GM20431 (cell line): Measurements from ENCODE around the gene CAPN15.
"Not testable (repeated sequence)": the region's sequence is repeated elsewhere in the genome, so short reads cannot be mapped to it uniquely, and the experiment has no call there.

Experiments used
- in situ Hi-C: fragments of 300-500 bp; cut with MseI, MboI; formaldehyde crosslinking; loops from one replicate; pipeline ENCODE4 v1.15.0; 2020; ENCODE audit warnings: low sequenced_read_pairs; ENCODE audit not compliant: unreplicated experiment

The CAPN15 gene

DNA sequence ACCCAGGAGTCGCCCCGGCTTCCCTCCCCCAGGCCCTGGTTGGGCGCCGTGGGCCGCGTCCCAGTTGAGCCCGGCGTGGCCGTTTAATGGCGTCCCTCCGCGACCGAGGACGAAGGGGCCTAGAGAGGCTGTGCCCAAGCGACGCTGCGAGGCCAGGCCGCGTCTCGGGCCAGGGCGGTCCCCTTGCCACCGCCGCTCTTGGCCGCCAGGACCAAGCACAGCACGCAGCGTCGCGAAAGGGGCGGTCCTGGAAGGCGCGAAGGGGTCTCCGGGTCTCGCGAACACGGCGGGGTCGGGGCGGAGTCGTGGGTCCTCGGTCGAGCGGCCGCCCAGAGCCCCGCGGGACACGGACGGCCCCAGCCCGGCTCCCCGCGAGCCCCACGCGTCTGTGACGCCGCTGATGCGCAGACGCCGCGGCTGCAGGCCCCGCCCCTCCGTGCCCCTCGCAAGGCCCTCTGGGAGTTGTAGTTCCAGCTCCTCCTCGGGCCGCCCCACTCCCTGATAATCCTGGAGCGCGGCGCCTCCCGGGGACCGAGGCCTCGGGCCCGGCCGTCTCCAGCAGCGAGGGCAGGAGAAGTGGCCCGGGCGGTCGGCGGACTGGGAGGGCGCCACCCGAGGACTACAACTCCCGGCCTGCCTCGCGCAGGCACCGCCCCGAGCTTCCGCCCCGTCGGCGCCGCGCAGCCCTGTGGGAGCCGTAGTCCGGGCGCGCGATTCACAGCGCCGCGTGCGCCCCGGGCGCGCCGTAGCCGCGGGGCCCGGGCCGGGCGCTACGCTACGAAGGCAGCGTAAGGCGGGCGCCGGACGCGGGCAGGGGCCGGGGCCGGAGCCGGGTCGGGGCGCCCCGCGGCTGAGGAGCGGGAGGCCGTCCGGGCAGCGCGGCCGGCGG is at the start of gene CAPN15:
Gene CAPN15, plus strand, starts transcription at position 698 of the 889 bp plus-strand sequence. CDS start 19,127 bp downstream, outside the sequence.
- in situ Hi-C loops = no loop called here

DNA sequence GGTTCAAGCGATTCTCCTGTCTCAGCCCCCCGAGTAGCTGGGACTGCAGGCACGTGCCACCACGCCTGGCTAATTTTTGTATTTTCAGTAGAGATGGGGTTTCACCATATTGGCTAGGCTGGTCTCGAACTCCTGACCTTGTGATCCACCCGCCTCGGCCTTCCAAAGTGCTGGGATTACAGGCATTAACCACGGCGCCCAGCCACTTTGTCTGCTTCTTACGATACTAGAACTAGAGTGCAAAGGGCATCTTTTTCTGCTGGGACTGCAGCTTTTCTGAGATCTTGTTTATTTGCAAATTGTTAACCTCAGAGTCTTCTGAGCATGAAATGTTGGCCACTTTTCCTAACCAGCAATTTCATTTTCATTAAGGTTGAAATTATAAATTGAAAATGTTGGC is 49.2 kb upstream of the CAPN15 start:
- in situ Hi-C loops = not testable (repeated sequence)

DNA sequence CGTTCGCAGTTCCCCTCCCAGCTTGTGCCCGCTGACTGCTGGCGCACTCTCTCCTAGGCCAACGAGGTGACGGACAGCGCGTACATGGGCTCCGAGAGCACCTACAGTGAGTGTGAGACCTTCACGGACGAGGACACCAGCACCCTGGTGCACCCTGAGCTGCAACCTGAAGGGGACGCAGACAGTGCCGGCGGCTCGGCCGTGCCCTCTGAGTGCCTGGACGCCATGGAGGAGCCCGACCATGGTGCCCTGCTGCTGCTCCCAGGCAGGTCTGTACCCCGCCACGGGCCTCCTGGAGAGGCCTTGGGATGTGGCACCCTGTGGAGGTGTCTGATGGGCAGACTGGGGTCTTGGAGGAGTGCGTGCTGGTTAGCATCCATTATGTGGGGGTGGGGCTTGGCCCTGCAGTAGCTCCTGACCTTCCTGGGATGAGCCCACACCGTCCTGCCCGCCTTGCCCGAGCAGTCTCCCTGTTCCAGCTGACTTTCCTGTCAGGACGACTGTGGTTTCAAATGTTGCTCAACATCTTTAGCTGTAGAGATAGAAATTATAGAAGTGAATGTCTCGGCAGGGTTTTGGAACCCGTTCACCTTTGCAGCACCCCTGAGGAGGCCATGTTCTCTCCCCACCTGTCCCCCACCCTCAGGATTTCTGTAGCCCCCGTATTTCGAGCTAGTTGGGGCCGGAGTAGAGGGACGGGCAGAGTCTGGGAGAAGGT is 44.9 kb upstream of the CAPN15 start:
- in situ Hi-C loops = no loop called here

DNA sequence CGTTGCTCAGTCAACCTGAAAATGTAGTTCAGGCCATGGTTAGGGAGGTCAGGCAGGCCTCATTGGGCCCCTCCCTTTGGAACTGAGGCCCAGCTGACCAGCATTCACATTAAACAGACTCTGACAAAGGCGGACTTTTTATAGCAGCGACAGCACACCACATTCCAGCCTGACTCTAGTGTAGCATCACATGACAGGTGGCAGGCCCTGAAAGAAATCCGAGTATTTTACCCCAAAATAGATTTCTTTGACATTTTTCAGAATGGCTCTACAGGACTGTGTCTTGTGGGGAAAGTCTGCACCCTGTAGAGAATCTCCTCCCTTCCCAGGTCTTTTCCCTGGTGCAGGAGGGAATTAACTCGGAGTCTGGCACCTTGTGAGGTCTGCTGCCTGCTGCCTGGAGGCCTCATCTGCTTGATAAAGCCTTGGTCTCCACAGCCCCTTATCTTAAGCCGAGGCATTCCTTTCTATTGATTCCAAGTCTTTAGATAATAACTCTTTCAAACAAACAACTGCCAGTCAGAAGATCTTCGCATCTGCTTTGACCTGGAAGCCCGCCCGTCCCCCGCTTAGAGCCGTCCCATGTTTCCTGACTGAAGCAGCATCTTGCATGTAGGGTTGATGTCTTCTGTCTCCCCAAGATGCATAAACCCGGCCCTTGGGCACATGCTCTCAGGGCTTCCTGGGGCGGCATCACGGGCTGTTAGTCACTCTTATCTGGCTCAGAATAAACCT is 44.0 kb upstream of the CAPN15 start:
- in situ Hi-C loops = no loop called here

DNA sequence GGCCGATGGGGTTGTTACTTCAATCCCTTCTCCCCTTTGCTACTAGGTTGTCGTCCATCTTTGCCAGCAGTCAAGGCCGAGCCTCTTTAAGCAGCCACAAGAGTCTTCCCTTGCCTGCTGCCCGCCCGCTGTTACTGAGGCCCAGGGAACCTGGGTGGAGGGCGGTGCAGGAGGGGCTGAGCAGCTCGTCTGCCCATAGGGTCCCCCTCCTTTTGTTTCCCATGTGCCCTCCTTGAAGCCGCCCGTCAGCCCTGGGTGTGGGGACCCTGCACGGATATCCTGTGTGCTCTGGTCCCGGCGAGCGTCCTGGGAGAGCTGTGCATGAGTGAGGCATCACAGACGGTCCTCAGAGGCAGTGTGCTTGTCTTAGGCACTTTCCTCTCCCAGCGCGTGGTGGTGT is 37.9 kb upstream of the CAPN15 start:
- in situ Hi-C loops = no loop called here

DNA sequence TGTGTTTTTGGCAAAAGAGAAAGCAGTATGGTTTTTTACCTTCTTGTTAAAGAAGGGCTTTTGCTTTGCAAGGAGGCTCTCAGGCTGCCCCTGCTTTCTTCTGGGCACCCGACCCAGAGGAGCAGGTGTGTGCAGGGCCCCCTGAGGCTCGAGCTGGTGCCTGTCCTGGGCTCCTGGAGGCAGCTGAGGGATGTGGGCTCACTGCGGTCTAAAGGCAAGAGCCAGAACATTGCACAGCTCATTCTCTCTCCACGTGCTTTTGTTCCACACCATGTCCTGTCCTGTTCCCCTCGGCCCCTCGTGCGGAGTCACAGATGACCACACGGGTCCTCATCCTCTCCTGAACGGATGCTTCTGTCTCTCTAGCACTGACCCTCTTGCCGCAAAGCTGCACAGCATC is 36.7 kb upstream of the CAPN15 start:
- in situ Hi-C loops = no loop called here

DNA sequence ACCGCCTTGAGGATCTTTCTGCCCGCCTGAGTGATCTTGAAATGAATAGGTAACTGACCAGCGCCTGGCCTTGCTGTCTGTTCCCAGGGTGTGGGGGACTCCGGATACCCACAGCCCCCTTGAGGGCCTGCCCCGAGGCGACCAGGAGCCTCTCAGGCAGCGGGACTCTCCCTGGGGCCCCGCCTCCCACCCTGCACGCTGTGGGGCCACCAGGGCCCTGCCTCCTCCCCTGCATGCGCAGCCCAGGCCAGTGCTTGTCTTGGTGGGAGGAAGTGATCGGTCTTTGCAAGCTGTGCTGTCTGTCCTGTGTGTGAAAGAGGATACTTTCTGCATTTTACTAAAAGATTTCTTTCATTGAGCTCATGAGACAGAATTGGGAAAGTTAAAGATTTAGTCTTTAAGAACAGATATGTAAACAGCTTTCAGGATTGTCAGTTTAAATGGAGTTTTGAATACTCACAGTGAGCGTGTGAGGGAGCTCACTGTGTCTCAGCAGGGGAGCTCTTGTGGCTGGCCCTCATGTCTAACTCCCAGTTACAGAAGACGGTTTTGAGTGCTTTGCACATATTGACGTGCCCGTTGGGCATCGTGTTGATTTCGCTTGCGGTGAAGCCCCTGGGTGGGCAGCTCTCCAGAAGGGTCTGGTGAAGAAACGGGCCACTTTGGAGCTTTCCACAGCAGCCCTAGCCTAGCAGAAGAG is 36.1 kb upstream of the CAPN15 start:
- in situ Hi-C loops = no loop called here

DNA sequence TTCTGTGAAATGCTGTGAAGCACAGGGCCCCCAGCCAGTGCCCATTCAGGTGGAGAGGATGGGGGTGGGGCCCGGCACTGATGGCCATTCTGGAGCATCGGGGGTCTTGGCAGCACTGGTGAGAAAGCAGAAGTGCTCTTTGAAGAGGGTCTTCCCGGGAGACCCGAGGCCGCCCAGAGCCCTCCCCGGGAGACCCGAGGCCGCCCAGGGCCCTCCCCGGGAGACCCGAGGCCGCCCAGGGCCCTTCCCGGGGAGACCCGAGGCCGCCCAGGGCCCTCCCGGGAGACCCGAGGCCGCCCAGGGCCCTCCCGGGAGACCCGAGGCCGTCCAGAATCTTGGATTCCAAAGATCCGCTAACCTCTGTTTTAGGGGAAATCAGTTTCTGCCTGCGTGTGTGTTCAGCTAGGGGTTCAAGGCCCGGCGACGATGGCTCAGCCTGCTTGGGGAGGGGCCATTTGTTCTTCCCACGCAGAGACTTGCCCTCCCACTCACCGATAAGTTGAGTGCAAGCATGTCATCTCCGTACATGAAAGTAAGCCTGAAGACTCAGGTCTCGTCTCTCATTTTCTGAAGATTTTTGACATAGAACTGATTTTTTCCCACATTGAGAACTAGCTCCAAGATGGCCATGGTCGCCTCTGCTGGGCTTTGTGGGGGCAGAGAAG is 35.2 kb upstream of the CAPN15 start:
- in situ Hi-C loops = no loop called here

DNA sequence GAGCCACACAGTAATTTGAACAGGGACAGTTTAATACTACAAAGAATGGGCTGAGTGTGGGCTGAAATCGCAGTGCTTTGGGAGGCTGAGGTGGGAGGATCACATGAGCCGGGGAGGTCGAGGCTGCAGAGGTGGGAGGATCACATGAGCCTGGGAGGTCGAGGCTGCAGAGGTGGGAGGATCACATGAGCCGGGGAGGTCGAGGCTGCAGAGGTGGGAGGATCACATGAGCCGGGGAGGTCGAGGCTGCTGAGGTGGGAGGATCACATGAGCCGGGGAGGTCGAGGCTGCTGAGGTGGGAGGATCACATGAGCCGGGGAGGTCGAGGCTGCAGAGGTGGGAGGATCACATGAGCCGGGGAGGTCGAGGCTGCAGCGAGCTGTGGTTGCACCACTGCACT is 32.8 kb upstream of the CAPN15 start:
- in situ Hi-C loops = not testable (repeated sequence)

DNA sequence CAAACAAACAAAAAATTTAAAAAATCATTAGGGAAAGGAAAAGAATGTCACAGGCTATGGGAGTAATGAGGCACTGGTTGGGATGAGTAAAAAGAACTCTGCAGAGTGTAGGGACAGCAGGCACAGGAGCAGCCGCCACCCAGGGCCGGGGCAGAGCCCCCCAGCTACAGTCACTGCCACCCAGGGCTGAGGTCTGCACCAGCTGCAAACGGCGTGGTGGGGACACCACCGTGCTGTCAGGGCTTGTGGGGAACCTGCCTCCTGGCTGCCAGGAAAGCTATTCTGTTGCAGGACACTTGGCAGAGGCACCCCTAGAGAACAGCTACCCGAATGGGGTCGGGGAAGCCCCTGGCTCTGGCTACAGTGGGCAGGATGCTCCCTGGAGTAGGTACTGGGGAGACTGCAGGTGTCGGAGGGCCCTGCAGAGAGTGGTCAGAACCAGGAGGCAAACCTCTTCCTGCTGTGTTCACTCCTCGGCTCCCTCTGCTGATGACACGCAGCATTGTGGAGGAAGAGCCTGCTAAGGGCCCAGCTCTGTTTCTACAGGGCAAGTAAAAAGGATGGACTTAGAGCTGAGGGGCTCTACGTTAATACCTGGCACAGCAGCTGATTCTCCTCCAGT is 32.3 kb upstream of the CAPN15 start:
- in situ Hi-C loops = no loop called here

DNA sequence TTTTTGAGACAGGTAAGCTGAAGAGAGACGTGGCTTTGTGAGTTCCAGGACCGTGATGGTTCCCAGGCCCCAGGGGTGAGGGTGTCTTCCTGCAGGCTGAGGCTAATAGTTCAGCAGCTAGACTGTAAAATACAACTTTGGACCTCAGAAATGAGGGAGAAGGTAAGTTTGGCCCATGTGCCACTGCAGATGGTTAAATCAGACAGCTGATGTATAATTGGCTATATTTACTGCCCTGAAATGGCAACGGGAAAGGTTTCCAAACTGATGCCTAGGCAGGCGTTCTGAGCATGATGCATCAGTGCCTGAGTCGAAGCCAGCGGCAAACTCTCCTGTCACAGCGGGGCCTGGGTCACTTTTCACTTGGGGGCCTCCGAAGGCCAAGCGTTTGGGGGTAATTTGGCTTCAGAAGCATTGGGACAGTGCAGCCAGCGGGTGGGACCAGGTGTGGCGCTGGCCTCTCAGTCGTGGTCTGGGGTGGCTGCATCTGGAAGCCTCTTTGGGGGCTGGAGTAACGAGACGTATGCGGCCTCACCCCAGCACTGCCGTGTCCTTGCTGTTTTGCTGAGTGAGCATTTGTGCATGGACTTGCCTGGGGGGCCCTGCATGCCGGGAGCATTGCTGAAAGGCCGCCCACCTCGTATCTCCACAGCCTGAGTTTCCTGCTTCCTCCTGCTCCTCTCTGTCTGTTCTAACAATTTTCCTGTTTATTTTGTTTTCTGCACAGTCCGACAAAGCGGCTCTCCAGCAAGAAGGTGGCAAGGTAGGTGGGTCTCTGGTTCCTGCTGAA is 31.2 kb upstream of the CAPN15 start:
- in situ Hi-C loops = no loop called here

DNA sequence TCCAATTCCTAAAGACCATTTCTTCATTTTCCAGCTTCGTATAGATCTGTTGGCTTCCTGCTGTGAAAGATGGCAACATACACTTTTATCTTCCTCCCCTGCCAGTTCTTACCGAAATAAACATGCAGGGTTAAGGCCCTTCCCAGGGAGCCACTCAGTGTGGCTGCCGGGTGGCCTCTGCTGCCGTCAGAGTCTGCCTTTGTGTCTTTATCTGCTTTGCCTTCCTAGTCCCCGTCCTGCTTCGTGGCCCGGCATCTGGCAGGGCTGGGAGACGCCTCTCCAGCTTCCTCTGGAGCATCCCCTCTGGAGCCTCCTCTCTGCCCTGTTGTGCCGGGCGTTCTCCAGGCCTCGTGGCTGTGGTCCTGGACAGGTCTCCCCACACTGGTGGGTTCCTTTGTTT is 30.3 kb upstream of the CAPN15 start:
- in situ Hi-C loops = no loop called here

DNA sequence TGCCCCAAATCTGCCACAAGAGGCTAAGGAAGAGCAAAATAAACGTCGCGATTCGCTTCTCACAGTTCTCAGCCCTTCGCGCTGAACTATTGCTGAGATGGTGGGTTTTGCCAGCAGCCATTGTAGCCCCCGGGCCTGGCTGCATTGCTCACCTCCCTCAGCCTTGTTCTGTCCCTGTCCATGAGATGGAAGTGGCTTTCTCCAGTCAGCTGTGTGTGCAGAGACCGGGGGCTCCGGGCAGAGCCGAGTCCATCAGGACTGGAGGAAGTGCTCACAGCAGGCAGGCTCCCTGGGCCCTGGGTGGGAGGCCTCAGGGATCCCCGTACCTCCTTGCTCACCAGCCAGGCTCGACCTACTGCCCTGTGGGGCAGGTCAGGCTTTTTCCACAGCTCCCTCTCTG is 27.6 kb upstream of the CAPN15 start:
- in situ Hi-C loops = no loop called here

DNA sequence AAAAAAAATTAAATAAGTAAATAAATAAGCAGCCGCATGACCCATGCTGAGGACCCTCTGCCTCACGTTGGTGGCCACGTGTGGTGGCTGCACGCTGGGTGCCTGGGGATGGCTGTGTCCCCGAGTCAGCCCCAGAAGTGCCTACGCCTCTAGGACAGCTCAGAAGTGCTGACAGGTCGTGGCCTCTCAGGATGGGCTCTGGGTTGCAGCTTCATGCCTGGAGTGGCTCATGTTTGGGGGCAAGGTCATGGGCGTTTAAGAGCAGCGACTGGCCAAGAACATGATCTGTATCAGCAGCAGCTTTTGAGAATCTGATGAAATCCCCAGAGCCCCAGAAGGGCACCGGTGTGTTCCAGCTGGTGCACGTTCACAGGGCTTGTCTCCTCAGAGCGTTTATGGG is 26.8 kb upstream of the CAPN15 start:
- in situ Hi-C loops = no loop called here

DNA sequence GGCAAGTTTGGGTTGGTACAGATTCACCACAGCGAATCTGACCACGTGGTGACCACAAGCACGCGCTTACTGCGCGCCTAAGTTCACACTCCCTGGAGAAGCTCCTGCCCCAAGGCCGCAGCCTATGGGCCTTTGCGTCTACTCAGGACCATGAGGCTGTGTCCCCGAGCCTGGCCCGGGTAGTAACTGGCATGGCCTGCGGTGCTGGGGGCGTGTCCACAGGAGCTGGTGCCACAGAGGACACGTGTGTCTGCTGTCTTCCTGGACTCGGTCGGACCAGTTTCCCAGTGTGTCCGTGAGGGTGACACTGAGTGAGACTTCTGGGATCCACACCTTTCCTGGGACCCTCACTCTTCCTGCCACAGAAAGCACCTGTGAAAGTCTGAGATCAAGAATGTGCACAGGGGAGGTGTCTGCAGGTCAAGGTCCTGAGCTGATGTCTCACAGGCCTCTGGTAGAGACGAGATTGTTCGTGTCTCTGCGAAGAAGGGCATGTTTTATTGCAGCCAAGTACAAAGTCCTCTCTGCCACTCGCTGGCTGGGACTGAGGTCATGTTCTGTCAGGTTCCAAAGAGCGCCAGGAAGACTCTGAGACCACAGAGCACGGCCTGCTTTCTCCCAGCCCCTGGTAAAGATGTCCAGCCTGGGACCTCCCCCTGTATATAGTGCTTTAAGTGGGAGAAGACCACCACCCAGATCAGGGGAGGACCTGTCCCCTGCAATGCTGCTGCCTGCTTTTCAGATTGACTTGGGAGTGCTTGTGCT is 25.2 kb upstream of the CAPN15 start:
- in situ Hi-C loops = no loop called here

DNA sequence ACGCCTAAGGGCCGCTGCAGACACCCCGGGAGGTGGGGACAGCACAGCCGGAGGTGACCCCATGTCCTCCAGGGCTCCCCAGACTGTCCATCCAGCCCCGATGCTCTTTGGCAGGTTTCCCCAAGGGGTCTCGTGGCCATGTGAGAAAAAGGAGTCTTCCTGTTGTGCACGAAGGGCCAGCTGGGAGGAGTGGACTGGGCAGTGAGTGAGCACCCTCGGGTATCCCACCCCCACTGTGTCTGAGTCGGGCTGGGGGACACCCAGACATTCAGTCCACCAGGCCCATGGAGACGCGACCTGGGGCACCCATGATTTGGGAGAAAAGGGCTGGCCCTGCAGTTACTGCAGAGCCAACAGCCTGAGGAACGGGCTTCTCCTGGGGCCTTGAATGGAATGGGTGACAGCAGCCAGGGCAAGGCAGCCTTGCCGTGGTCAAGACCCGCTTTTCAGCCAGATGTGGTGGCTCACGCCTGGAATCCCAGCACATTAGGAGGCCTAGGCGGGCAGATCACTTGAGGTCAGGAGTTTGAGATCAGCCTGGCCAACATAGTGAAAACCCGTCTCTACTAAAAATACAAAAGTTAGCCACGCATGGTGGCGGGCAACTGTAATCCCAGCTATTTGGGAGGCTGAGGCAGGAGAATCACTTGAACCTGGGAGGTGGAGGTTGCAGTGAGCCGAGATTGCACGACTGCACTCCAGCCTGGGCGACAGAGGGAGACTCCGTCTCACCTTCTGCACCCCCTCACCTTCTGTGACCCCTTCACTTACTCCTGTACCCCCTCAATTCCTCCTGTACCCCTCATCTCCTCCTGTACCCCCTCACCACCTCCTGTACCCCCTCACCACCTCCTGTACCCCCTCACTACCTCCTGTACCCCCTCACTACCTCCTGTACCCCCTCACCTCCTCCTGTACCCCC is 24.1 kb upstream of the CAPN15 start:
- in situ Hi-C loops = no loop called here
